HAP-1 (cell line): Measurements from ENCODE around the gene ZNF423.
A peak's percentile ranks its signal among the peaks of the same experiment; 100 is the strongest.

Experiments
- DNase-seq, 2 experiments: peaks; one replicate each; pipeline ENCODE4 v3.0.0-alpha.2; 2016 to 2020; ENCODE audit warnings: low spot score in 2 of 2
- H3K27me3 ChIP-seq: fragments of 250-450 bp; sonication (Bioruptor Pico); 2 replicates; pipeline ENCODE4 v1.5.1; 2020; ENCODE audit warnings: low read depth, mild to moderate bottlenecking, moderate library complexity
- H3K36me3 ChIP-seq: fragments of 250-450 bp; sonication (Bioruptor Pico); replicated peaks from 2 replicates; pipeline ENCODE4 v1.5.1; 2020; ENCODE audit warnings: mild to moderate bottlenecking
- H3K4me1 ChIP-seq: fragments of 250-450 bp; sonication (Bioruptor Pico); 2 replicates; pipeline ENCODE4 v1.5.1; 2020; ENCODE audit warnings: mild to moderate bottlenecking
- H3K4me3 ChIP-seq: fragments of 250-450 bp; sonication (Bioruptor Pico); 2 replicates; pipeline ENCODE4 v1.5.1; 2020; ENCODE audit warnings: mild to moderate bottlenecking, moderate library complexity
- H3K9me3 ChIP-seq: fragments of 250-450 bp; sonication (Bioruptor Pico); 2 replicates; pipeline ENCODE4 v1.5.1; 2020; ENCODE audit warnings: mild to moderate bottlenecking, moderate library complexity
- in situ Hi-C: fragments of 300-500 bp; cut with MboI; formaldehyde crosslinking; loops from 3 replicates; pipeline ENCODE4 v1.14.3; 2020; ENCODE audit warnings: low sequenced_read_pairs, inconsistent platforms, mixed read lengths

ZNF423 gene

DNA sequence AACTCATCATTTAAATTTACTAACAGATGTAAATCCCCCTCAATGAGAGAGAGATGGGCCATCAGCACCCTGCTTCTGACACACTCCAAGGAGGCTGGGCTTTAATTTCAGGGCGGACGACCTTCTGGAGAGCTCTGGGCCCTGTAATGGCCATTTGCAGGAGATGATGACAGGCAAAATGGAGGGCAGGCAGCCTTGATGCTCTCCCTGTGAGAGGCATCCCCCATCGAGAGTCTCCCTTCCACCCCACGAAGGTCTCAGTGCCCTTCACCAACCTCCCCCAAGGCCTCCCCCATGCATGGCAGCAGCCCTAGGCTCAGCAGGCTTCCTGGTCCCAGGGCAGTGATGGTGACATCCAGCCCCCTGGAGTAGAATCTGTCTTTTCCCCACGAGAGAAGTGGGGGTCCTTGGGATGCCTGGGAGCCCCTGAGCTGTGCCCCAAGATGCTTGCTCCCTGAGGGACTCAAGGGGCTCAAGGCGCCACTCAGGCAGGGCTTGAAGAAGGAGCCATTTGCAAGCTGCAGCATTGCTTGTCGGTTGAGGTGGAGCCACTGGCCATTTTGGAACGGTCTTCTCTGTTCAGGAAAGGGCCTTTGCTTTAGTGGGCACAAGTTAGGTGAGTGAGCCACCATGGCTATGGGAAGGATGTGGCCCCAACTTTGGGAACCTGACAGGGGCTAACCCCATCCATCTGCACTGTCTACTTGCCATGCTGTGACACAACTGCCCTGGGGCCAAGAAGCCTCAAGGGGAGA is 399.7 kb downstream of the ZNF423 start:
- in situ Hi-C loops: no loop called here
- Histone ChIP-seq H3K4me1 (no peaks in the 10 kb centered on the region), H3K9me3 (no peaks in the 10 kb centered on the region), H3K4me3 (no peak overlapping the region), H3K27me3 (no peaks in the 10 kb centered on the region), H3K36me3 (no peaks in the 10 kb centered on the region)
- peak in 1 of 2 experiments; percentile 3 for DNase-seq

DNA sequence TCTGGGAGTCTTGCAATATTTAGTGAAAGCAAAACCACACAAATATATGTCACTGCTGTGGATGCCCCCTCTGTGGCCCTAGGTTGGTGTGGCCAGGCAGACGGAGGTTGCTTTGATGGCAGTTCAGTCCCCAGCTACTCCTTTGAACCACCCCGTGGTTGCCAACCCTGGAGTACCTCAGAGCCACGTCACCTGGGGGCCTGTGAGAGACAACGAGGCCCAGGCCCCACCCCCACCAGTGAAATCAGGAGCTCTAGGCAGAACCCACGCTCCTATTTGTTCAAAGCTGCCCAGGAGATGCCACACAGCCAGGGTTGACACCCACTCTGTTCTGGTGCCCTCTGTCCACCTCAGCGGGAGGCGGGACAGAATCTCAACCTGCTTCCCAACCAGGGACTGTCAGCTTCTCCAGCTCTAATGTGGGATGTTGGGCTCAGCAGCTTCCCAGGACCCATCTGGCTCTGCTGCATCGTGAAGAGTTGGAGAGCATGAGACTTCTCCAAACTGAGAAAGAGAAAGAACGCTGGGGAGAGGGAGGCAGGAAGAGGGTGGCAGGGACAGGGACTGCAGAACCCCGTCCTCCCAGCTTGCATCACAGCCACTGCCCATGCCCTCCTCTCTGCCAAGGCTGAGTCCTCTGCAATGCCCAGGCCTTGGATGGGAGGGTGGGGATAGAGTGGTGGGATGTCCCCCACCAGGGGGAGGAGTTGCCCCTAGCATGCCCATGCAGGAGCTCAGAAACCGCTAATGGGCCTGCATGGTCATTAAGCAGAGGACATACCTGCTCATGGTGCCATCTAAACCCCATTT is 400.5 kb downstream of the ZNF423 start:
- no peaks in the 10 kb centered on the region for H3K9me3 ChIP-seq
- no peaks in the 10 kb centered on the region for H3K36me3 ChIP-seq
- in situ Hi-C loops: no loop called here
- no peak overlapping the region for H3K4me3 ChIP-seq
- no peaks in the 10 kb centered on the region for H3K27me3 ChIP-seq
- no peak for DNase-seq
- H3K4me1 ChIP-seq: no peaks in the 10 kb centered on the region

DNA sequence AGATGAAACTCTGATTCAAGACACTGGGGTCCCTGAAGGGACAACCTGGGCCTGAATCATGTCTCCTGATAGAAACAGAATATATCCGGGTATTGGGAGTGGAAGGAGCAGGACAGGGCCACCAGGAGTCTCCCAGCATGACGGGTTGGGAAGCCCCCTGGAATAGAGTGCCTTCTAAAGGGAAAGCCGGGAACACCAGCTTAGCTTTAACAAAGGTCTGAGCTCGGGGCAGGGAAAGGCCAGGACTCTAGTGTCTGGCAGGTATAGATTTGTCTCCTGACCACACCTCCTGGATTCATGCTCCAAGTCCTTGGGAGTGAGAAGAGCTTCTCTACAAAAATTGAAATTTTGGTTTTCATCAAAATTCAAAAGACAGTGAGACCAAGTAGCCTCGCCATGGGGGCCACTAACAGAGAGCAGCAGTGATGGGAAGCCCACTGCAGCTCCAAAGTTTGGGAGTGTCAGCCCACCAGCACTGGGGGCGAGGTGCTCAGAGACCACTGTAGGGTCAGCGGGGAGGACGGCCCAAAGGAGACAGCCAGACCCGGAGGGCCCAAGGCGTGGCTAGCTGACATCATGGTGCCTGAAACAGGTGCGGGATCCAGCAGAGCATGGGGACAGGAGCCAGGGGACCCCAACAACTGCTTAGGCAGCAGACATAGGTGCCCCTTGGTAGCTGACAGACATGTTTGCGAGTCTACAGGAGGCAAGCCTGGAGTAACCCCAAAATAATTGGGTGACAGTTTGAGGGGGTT is 401.3 kb downstream of the ZNF423 start:
- Histone ChIP-seq H3K4me3 (no peak overlapping the region), H3K9me3 (no peaks in the 10 kb centered on the region), H3K36me3 (no peaks in the 10 kb centered on the region), H3K4me1 (no peaks in the 10 kb centered on the region), H3K27me3 (no peaks in the 10 kb centered on the region)
- DNase-seq: no peak
- in situ Hi-C loops: no loop called here

DNA sequence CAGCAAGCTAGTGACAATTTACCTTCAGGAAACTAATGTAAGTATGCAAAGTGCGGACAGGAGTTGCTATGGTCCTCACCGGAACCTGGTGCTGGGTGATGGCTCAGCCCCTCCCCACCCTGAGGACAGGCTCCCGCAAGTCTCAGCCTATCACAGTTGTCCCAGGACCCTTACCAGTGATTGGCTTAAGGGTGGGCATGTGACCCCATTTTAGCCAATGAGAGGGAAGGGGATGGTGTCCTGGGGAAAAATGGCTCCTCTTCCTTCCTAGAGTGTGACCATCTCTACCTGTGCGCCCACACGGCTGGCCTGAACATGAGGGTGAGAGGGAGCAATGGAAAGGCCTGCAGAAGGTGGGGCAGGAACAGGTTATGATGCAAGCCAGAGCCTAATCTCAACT is 401.9 kb downstream of the ZNF423 start:
- Histone ChIP-seq H3K27me3 (no peaks in the 10 kb centered on the region), H3K9me3 (no peaks in the 10 kb centered on the region), H3K4me1 (no peaks in the 10 kb centered on the region), H3K36me3 (no peaks in the 10 kb centered on the region), H3K4me3 (no peak overlapping the region)
- in situ Hi-C loops: no loop called here
- DNase-seq: no peak

DNA sequence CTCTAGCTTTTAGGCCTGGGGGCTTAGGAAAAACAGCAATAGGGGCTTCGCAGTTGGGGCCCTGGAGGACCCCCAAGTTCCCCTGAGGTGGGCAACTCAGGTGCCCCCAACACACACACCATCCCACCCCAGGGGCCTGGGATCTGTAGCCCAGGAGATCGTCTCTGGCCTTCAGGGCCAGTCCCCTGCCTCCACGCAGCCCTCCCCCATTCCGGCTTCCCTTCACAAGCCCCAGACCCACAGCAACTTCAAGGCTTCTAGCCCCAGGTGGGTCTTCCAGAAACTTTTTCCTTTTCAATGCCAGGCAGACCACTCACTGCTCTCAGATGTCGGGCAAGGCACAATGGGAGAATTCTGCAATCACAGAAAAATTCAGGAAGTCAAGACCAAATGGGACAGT is 402.9 kb downstream of the ZNF423 start:
- no peaks in the 10 kb centered on the region for H3K27me3 ChIP-seq
- H3K4me3 ChIP-seq: no peak overlapping the region
- no peak for DNase-seq
- no peaks in the 10 kb centered on the region for H3K4me1 ChIP-seq
- H3K9me3 ChIP-seq: no peaks in the 10 kb centered on the region
- in situ Hi-C loops: no loop called here
- no peaks in the 10 kb centered on the region for H3K36me3 ChIP-seq

DNA sequence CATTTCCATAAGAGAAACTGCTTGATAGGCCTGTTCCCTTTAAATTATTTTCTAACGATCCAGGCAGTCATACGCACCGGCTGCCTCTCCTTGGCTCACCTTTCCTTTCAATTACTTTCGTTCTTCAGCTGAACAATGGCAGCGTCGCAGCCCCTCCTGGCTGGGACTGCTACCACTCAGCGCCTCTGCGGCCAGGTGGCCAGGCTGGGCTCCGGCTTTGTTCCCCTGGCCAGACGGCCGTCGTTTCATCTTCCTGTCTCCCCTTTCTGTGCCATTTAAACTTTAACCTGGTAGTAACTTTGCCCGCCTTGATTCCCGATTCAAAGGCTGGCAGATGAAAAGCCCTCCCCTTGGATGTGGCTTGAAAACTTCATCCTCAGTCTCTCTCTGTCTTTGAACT is 403.3 kb downstream of the ZNF423 start:
- H3K4me1 ChIP-seq: no peaks in the 10 kb centered on the region
- H3K9me3 ChIP-seq: no peaks in the 10 kb centered on the region
- H3K27me3 ChIP-seq: no peaks in the 10 kb centered on the region
- no peaks in the 10 kb centered on the region for H3K36me3 ChIP-seq
- no peak overlapping the region for H3K4me3 ChIP-seq
- no peak for DNase-seq
- in situ Hi-C loops: no loop called here

DNA sequence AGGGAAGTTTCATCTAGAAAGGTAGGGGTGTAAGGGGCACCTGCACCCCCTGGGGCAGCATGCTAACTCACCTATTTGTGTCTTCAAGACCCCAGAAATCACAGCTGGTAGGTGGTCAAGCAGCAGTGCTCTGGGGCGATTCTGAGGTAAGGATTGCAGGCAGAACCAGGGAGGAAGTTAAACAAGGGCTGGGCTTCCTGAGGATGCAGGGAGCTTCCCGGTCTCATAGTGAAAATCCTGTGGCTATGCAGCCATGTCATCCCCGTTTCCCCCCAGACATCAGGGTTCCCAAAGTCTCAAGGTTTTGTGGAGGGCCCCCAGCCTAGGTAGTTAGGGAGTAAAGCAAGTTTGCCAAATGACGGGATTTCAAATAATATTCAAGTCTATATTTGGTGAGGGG is 403.8 kb downstream of the ZNF423 start:
- in situ Hi-C loops: no loop called here
- H3K4me3 ChIP-seq: no peak overlapping the region

DNA sequence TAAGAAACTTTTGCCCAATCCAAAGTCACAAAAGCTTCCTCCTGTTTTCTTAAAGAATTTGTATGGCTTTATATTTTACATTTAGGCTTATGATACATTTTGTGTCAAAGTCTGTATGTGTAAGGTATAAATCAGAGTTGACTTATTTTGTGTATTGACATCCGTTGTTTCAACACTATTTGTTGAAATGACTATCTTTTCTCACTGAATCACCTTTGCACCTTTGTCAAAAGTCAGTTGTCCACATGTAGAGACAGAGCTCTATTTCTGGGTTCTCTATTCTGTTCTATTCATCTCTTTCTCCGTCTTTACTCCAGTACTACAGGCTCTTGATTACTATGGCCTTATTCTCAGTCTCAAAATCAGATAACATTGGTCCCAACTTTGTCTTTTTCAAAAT is 409.1 kb downstream of the ZNF423 start:
- DNase-seq: no peak
- Histone ChIP-seq H3K36me3 (no peaks in the 10 kb centered on the region), H3K4me1 (peaks cover 10% of the 10 kb centered on the region), H3K4me3 (no peak overlapping the region), H3K9me3 (no peaks in the 10 kb centered on the region), H3K27me3 (no peaks in the 10 kb centered on the region)
- in situ Hi-C loops: no loop called here

More for the DNA sequence above, 403.8 kb downstream of the ZNF423 start:
- DNase-seq: no peak
- Histone ChIP-seq H3K36me3 (no peaks in the 10 kb centered on the region), H3K9me3 (no peaks in the 10 kb centered on the region), H3K4me1 (no peaks in the 10 kb centered on the region), H3K27me3 (no peaks in the 10 kb centered on the region)

DNA sequence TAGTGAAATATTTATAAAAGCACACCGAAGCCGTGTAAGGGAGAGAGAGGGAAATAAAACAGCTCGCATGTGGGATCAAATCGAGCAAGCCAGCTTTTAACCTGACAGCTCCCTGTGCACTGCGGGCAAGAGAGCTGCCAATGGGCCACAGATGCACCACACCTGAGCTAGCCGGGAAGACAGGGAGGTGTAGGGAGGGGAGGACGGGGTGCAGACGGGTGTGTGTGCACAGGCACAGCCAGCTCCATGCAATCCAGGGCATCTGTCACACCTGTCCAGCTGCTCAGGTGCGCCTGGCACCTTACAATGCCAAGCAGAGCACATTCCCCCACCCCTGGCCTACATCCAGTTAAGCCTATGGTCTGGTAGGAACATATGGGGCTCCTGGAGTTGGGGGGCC is 412.3 kb downstream of the ZNF423 start:
- Histone ChIP-seq H3K4me1 (peaks cover 10% of the 10 kb centered on the region), H3K36me3 (no peaks in the 10 kb centered on the region), H3K4me3 (no peak overlapping the region), H3K9me3 (no peaks in the 10 kb centered on the region), H3K27me3 (no peaks in the 10 kb centered on the region)
- no peak for DNase-seq
- in situ Hi-C loops: no loop called here

DNA sequence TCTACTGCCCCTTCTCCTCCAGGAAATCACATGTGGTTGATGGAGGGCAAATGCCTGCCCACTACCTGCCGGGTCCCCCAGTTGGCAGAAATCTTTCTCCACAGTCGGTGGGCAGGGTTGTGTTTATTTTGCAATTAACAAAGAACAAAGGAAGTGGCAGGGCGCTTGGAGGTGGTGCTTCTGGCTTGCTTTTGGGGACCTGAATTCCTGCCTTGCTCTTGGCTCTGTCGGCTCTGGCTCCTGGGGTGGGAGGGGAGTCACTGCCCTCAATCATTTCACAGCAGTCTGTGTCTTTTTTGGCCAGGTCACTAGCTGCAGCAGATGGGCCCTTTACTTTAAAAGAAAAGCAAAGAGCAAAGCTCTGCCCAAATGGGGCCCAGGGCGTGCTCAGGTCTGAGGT is 413.1 kb downstream of the ZNF423 start:
- Histone ChIP-seq H3K27me3 (no peaks in the 10 kb centered on the region), H3K4me3 (no peak overlapping the region), H3K9me3 (no peaks in the 10 kb centered on the region), H3K36me3 (no peaks in the 10 kb centered on the region), H3K4me1 (peaks cover 10% of the 10 kb centered on the region)
- DNase-seq: no peak
- in situ Hi-C loops: no loop called here

DNA sequence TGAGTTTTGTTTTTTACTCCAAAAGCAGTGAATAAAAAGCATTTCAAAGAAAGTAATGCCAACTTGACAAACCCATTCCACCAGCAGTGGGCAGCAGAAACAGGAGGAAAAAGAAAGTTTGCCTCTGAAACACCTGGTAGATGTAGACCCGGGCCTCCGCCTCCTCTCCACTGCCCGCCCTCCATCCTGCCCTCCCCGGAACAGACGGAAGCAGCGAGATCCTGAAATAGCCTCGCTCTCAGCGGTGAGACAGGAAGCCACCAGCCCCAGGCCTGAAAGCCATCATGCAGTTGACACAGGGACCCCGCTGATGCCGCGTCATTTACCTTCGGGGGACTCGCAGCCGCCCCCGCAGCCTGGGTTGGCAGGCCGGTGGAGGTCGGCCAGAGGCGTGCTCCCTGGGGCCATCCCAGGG is 414.5 kb downstream of the ZNF423 start:
- no peak overlapping the region for H3K4me3 ChIP-seq

DNA sequence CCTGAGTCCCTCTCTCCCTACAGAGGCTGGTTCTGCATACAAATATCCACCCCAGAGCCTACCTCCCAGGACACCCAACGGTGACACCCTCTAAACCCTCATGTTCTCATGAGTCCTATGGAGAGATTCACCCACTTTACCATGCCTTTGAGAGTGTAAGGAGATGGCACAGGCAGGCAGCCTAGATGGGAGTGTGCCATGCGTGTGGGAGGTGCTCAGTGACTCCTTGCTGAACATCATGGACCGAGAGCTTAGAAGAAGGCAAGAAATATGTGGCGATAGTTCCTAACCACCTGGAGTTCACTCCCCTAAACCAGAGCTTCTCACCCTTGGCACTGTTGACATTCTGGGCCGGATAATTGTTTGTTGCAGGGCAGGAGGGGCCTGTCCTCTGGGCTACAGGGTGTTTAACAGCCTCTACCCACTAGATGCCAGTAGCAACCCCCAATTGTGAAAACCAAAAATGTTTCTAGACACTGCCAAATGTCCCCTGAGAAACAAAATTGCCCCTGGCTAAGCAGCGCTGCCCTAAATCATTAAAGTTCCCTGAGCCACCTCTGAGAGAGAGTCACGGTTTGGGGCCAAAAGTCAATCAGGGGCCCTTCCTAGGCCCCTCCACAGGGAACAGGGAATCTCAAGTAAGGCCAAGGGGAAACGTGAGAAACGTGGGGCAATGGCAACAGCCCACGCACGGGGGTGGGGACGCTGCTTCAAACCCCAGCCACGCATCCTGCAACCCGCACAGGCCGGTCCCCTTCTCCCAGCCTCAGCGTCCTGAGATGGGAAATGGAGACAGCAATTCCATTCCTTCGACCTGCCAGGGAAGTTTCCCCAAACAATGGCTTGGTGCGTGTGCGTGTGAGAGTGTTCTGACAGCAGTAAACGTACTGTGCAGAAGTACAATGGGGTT is 415.5 kb downstream of the ZNF423 start:
- in situ Hi-C loops: no loop called here
- H3K4me1 ChIP-seq: peaks cover under 1% of the 10 kb centered on the region; the same call in 1 of the 2 replicates
- no peak for DNase-seq

More for the DNA sequence above, 414.5 kb downstream of the ZNF423 start:
- Histone ChIP-seq H3K36me3 (no peaks in the 10 kb centered on the region), H3K4me1 (peaks cover 10% of the 10 kb centered on the region), H3K9me3 (no peaks in the 10 kb centered on the region), H3K27me3 (no peaks in the 10 kb centered on the region)
- in situ Hi-C loops: no loop called here
- DNase-seq: no peak

DNA sequence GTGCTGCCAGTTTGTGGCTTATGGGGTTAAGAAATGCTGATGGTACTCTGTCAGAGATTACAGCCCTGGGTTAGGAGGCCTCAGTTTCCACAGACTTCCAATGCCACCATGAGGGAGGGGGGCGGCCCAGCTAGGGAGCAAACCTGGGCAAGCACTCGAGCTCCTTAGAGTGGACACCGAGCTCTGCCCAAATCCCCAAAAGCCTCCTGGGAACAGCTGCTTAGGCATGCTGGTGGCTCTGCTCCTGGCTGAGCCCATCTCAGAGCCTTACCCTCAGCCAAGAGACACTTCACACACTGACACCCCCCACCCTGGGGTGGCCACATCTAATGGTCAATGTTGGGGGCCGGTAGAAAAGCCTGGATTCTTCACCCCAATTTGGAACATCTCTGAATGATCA is 416.2 kb downstream of the ZNF423 start:
- no peaks in the 10 kb centered on the region for H3K36me3 ChIP-seq
- no peaks in the 10 kb centered on the region for H3K9me3 ChIP-seq
- H3K27me3 ChIP-seq: no peaks in the 10 kb centered on the region
- DNase-seq: no peak
- H3K4me3 ChIP-seq: no peak overlapping the region
- in situ Hi-C loops: no loop called here
- no peaks in the 10 kb centered on the region for H3K4me1 ChIP-seq

More for the DNA sequence above, 415.5 kb downstream of the ZNF423 start:
- H3K27me3 ChIP-seq: no peaks in the 10 kb centered on the region
- no peaks in the 10 kb centered on the region for H3K9me3 ChIP-seq
- no peaks in the 10 kb centered on the region for H3K36me3 ChIP-seq
- H3K4me3 ChIP-seq: no peak overlapping the region
